Measurements from ENCODE around the gene TFCP2.

DNA sequence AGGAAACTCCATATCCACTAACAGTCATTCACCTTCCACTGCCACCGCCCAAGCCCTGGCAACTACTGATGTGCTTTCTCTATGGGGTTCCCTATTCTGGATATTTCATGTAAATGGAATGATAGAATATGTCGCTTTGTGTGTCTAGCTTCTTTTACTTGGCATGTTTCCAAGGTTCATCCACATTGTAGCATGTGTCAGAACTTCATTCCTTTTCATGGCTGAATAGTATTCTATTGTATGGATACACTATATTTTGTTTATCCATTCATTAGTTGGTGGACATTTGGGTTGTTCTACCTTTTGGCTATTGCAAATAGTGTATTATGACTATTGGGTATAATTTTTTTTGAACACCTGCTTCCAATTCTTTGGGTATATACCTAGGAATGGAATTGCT, 36.3 kb upstream of the TFCP2 start:
- TF ChIP-seq POLR2AphosphoS5 (IDR thresholded peaks at IDR 0.05; ENCODE audit: low read depth, low read length): no peak
- TF ChIP-seq, protein P1, sequence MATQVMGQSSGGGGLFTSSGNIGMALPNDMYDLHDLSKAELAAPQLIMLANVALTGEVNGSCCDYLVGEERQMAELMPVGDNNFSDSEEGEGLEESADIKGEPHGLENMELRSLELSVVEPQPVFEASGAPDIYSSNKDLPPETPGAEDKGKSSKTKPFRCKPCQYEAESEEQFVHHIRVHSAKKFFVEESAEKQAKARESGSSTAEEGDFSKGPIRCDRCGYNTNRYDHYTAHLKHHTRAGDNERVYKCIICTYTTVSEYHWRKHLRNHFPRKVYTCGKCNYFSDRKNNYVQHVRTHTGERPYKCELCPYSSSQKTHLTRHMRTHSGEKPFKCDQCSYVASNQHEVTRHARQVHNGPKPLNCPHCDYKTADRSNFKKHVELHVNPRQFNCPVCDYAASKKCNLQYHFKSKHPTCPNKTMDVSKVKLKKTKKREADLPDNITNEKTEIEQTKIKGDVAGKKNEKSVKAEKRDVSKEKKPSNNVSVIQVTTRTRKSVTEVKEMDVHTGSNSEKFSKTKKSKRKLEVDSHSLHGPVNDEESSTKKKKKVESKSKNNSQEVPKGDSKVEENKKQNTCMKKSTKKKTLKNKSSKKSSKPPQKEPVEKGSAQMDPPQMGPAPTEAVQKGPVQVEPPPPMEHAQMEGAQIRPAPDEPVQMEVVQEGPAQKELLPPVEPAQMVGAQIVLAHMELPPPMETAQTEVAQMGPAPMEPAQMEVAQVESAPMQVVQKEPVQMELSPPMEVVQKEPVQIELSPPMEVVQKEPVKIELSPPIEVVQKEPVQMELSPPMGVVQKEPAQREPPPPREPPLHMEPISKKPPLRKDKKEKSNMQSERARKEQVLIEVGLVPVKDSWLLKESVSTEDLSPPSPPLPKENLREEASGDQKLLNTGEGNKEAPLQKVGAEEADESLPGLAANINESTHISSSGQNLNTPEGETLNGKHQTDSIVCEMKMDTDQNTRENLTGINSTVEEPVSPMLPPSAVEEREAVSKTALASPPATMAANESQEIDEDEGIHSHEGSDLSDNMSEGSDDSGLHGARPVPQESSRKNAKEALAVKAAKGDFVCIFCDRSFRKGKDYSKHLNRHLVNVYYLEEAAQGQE (IDR thresholded peaks at IDR 0.05; ENCODE audit: insufficient read depth in 1 of 2, low read depth in 2 of 2, low read length in 2 of 2): no peak
- no peak for TF ChIP-seq SIN3A (IDR thresholded peaks at IDR 0.05; ENCODE audit: borderline replicate concordance, insufficient read depth, low read length)
- TF ChIP-seq TAF1 (IDR thresholded peaks at IDR 0.05; ENCODE audit: borderline replicate concordance, insufficient read depth, low read length): no peak

All from PFSK-1 (cell line).